MV-4-11 (cell line): ENCODE measurements around the gene PRKAR1A.
A peak's percentile ranks its signal among the peaks of the same experiment; 100 is the strongest.
"Not testable (repeated sequence)": the region's sequence is repeated elsewhere in the genome, so short reads cannot be mapped to it uniquely, and the experiment has no call there.

ENCODE experiments used
- DNase-seq: peaks from one replicate; lab custom pipeline; 2025; lab: John Stamatoyannopoulos, UW

Gene PRKAR1A

DNA sequence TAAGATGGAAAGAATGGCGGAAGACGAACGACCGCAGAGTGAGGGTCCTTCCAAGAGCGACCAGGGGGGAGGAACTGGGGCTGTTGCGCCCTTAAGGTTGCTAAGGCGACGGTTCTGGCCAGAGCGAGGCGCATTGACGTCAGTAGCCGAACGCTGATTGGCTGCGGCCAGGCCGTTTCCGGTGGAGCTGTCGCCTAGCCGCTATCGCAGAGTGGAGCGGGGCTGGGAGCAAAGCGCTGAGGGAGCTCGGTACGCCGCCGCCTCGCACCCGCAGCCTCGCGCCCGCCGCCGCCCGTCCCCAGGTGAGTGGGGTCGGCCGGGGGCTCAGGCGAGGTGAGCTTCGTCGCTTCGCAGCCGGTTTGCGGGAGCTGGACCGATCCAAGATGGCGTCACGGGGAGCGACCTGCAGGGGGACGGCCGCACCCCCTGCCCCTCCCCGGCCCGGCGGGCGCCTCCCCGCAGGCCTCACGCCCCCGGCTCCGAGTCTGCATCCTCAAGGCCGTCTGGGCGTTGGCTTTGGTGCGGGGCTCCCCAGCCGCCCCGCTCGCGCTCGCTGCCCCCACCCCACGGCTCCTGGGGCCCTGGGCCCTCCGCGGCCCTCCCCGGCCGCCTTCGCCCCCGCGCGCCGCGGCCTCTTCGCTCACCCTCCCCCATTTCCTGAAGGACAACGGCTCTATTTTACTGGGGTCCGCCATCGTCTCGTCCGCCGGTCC is at the start of gene PRKAR1A:
Gene PRKAR1A (plus strand): TSS at position 184 of the 713 bp plus-strand sequence. CDS start 2,970 bp downstream, outside the sequence.
- DNase-seq, result peak; percentile 88

GRCh38 chr17:68463211-68464019 is 48.8 kb upstream of the PRKAR1A start:
- DNase-seq, result no peak

- no peak for DNase-seq
Observed at GRCh38 chr17:68468334-68468733, 43.9 kb upstream of the PRKAR1A start.

- no peak for DNase-seq
Observed at GRCh38 chr17:68468788-68469187, 43.4 kb upstream of the PRKAR1A start.

- DNase-seq, result no peak
Observed at GRCh38 chr17:68470961-68471360, 41.3 kb upstream of the PRKAR1A start.

DNA sequence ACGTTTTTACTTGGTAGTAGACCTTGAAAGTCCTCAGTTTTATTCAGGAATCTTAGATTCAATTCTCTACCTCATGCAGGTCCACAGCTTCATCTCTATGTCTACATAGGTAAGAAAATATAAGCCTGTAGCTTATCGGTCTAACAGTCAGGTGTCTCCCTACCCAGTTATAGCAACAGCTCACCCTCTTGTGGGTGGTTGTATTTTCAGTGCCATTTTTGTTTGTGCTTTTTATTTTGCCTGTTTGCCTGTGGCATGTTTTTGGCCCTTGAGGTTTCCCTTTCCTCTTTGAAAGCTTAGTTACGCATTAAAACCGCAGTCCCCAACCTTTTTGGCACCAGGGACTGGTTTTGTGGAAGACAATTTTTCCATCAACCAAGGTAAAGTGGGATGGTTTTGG is 31.3 kb upstream of the PRKAR1A start:
- no peak for DNase-seq

GRCh38 chr17:68482576-68483041 is 29.6 kb upstream of the PRKAR1A start:
- DNase-seq, result no peak

- no peak for DNase-seq
Observed at GRCh38 chr17:68484458-68484857, 27.8 kb upstream of the PRKAR1A start.

GRCh38 chr17:68489919-68490318 is 22.3 kb upstream of the PRKAR1A start:
- no peak for DNase-seq

DNA sequence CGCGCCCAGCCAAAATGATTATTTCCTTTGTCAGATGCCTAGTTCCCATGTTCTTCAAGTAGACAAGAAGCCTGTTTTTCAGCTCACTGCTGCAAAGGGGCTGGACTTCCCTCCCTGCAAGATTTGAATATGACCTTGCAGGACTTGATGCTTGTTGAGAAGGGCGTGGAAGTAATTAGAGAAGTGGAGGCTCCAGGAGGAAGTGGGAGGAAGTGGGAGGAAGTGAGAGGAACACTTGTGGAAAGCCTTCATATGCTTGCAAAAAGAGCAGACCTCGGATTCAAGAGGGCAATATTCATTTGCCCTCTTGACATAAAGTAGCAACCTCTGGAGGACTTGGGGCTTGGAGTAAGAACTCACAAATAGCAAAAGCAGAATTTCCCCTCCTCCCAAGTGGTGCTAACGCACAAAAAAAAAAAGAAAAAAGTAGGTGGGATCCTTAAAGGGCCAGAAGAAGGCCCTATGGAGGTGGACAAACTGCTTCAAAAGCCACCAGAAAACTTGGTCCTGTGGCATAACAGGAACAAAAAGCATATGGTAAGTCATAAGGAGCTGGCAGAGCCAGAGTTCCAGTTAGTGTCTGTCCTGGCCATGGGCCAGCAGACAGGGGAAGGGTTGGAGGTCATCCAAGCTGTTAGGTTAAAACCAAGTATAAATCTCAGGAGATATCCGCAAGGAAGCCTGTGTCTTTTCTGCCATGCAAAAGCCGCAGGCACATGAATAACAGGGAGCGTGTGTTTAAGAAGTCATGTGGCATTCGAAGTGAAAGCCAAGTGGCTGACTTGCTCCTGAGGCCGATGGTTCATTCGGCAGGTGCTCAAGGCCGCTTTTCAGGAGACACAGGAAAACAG is 20.6 kb upstream of the PRKAR1A start:
- peak; percentile 97 for DNase-seq

GRCh38 chr17:68492394-68493054 is 19.7 kb upstream of the PRKAR1A start:
- DNase-seq, result not testable (repeated sequence)

- no peak for DNase-seq
Observed at GRCh38 chr17:68495081-68495480, 17.1 kb upstream of the PRKAR1A start.

DNA sequence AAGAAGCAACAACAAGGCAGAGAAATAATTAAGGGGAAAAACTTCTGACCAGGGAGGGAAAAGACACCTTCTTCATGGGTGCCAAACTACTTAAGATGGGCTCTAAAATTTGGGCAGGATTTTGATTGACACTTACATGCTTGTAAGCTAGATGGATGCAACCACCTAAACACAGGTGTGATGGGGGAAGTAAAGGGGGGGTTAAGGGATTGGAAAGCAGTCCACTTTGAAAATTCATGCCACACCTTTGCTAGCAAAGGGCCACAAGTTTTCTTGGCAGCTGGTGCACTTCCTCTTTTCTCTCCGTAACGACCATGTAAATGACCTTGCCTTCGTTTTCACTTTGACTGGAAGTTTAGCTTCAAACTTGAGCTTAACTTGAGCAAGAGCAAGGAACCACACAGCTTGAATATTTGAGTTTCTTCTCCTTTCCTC is 14.3 kb upstream of the PRKAR1A start:
- peak; percentile 95 for DNase-seq

GRCh38 chr17:68498479-68499326 is 13.5 kb upstream of the PRKAR1A start:
- peak; percentile 55 for DNase-seq

- DNase-seq, result no peak
Observed at GRCh38 chr17:68499587-68499986, 12.6 kb upstream of the PRKAR1A start.

DNA sequence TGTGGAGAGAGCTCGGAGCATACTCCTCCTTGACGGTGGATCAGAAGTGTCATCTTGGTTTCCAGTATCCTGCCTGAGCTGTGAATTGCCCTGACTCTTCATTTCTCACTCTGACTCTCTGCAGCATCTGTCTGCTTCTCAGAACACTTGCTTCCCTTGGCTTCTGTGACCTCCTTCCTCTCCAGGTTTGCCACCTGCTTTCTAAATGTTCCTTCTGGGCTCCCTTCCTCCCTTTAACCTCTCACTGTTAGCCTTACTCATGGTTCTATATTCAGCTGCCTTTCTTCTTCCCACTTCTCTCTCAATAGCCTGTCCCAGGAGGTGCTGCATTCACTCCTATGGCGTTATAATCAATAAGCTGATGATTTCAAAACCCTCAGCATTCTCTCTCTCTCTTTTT is 11.2 kb upstream of the PRKAR1A start:
- no peak for DNase-seq

DNA sequence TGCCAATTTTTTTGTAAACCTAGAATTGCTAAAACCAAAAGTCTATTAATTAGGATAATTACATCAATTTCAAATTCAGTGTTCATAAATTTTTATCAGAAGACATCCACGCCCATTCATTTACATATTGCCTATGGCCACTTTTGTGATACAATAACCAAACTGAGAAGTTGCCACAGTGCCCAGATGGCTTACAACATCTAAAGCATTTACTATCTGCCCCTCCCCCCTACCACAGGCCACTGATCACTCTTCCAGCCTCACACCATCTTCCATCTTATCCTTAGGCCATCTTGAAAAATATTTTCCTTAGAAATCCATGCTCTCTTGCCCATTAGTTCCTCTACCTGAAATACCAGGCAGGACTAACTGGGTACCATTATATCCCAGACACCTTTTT is 6.3 kb upstream of the PRKAR1A start:
- DNase-seq, result peak; percentile 60

DNA sequence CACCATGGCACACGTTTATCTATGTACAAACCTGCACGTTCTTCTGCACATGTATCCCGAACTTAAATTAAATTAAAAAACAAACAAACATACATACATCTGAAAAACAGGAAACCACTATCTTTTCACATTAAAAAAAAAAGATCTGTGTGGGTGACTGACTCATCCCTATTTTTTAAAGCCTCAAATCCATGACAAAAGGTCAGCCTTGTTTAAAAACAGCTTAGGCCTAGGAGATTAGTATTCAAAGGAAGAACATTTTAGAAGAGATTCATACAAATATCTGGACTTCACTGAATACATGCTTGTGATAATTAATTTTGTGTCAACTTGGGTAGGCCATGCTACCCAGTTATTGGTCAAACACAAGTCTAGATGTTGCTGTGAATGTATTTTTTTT is 4.7 kb upstream of the PRKAR1A start:
- DNase-seq, result peak; percentile 45

- DNase-seq, result peak; percentile 85
Observed at GRCh38 chr17:68509141-68510057, 2.8 kb upstream of the PRKAR1A start.

DNA sequence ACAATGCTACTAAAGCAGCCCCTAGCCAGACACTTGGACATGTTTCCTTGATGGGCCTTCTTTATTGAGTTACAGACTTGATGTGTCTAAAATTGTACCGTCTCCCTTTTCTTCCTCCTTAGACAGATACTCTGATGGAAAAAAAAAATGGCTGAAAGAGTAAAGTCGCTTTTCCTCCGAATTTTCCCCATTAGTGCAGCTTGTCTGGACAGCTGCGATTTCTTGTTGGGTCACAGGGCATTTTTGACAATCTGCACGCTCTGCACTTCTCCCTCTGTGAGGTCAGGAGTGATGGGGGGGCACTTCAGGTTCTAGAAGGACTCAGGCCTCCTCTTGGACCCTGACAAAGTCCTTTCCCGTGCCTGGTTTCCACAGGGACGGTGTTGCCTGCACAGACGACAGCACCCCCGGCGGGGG is 968 bp upstream of the PRKAR1A start:
- DNase-seq, result no peak
